HAP-1 (cell line): ENCODE results near the gene WDR59.
"Not testable (repeated sequence)": the region's sequence is repeated elsewhere in the genome, so short reads cannot be mapped to it uniquely, and the experiment has no call there.

Experiments
- DNase-seq, 2 experiments: peaks; one replicate each; pipeline ENCODE4 v3.0.0-alpha.2; 2016 to 2020; ENCODE audit warnings: low spot score in 2 of 2
- H3K27me3 ChIP-seq: fragments of 250-450 bp; sonication (Bioruptor Pico); 2 replicates; pipeline ENCODE4 v1.5.1; 2020; ENCODE audit warnings: low read depth, mild to moderate bottlenecking, moderate library complexity
- H3K36me3 ChIP-seq: fragments of 250-450 bp; sonication (Bioruptor Pico); replicated peaks from 2 replicates; pipeline ENCODE4 v1.5.1; 2020; ENCODE audit warnings: mild to moderate bottlenecking
- H3K4me1 ChIP-seq: fragments of 250-450 bp; sonication (Bioruptor Pico); 2 replicates; pipeline ENCODE4 v1.5.1; 2020; ENCODE audit warnings: mild to moderate bottlenecking
- H3K4me3 ChIP-seq: fragments of 250-450 bp; sonication (Bioruptor Pico); 2 replicates; pipeline ENCODE4 v1.5.1; 2020; ENCODE audit warnings: mild to moderate bottlenecking, moderate library complexity
- H3K9me3 ChIP-seq: fragments of 250-450 bp; sonication (Bioruptor Pico); 2 replicates; pipeline ENCODE4 v1.5.1; 2020; ENCODE audit warnings: mild to moderate bottlenecking, moderate library complexity
- in situ Hi-C: fragments of 300-500 bp; cut with MboI; formaldehyde crosslinking; loops from 3 replicates; pipeline ENCODE4 v1.14.3; 2020; ENCODE audit warnings: low sequenced_read_pairs, inconsistent platforms, mixed read lengths

The WDR59 gene

DNA sequence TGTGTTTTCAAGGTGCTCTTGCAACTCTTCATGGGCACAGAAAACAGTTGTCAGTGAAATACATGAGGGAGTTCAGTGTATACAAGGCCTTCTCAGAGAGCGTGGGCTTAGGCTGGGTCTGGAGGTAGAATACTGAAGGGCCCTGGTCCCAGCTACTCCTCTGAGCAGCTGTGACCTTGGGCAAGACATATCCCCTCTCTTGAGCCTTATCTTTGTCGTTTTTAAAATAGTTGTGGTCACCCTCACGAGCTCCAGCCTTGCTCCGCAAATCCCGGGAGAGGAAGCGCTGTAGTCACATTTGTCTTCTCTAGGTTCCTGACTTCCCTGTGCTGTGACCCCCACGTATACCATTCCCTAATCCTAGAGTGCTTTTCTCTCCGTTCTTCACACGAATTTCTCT, 17.6 kb upstream of the WDR59 start:
- Histone ChIP-seq H3K4me1 (peaks cover 18% of the 10 kb centered on the region), H3K4me3 (no peak overlapping the region), H3K36me3 (no peaks in the 10 kb centered on the region), H3K27me3 (no peaks in the 10 kb centered on the region), H3K9me3 (no peaks in the 10 kb centered on the region)
- no peak for DNase-seq
- in situ Hi-C loops = loop anchor here (5.0 kb wide), 1 partner anchor 100 kb away; no protein-coding TSS in a partner anchor

DNA sequence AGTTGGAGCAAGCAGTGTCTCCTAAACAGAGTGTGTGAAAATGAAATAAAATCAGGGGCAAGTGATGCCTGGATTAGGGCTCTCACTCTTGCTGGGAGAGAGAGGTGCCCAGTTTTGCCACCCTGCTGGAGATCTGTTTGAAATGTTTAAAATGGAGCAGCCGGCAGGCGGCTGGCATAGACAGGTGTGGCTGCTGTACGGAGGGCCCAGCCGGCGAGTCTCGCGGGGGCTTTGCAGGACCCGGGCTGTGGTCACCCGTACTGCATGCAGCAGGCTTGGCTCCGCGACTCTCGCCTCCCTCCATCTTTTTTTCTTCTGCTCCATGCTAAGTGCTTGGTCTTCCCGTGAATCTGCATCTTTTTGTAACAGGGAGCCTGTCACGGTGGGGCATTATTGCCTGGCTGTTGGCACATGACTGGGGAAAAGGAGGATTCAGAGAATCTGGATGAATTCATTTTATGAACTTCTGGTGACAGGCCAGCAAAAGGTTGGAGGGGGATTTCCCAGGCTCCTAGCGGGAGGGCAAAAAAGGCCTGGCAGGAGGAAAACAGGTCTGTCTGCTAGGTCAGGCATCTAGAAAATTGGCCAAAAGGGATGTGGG, 15.7 kb upstream of the WDR59 start:
- in situ Hi-C loops = loop anchor here (5.0 kb wide), 1 partner anchor 102 kb away; no protein-coding TSS in a partner anchor
- peaks cover 17% of the 10 kb centered on the region for H3K4me1 ChIP-seq
- peak overlapping the region; percentile 62 for H3K4me3 ChIP-seq
- DNase-seq = peak in 1 of 2 experiments; percentile 51
- H3K36me3 ChIP-seq = no peaks in the 10 kb centered on the region
- no peaks in the 10 kb centered on the region for H3K9me3 ChIP-seq
- H3K27me3 ChIP-seq = no peaks in the 10 kb centered on the region

DNA sequence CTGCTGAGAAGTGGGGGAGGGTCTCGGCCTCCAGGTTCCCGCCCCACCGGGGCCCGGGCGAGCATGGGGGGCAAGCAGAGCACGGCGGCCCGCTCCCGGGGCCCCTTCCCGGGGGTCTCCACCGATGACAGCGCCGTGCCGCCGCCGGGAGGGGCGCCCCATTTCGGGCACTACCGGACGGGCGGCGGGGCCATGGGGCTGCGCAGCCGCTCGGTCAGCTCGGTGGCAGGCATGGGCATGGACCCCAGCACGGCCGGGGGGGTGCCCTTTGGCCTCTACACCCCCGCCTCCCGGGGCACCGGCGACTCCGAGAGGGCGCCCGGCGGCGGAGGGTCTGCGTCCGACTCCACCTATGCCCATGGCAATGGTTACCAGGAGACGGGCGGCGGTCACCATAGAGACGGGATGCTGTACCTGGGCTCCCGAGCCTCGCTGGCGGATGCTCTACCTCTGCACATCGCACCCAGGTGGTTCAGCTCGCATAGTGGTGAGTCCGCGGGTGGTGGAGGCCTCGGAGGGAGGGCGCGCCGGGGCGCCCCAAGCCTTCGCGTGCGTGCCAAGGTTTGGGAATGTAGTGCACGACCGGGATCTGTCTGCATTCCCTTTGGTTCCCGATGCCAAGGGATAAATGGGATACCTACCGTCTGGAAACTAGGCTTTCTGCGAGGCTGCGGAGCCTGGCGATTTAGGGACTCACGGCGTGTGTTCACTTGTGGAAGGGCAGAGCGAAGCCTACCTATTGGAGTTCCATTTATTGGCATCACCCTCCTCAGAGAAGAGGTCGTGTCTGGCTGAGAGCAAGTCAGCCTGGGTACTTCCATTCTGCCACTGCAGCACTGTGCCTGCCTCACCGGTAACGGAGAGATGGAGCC, 14.9 kb upstream of the WDR59 start:
- H3K4me3 ChIP-seq = peak overlapping the region; percentile 62
- in situ Hi-C loops = loop anchor here (5.0 kb wide), 1 partner anchor 102 kb away; no protein-coding TSS in a partner anchor
- peak in 1 of 2 experiments; percentile 54 for DNase-seq
- no peaks in the 10 kb centered on the region for H3K9me3 ChIP-seq
- H3K4me1 ChIP-seq = peaks cover 11% of the 10 kb centered on the region
- H3K36me3 ChIP-seq = no peaks in the 10 kb centered on the region
- H3K27me3 ChIP-seq = no peaks in the 10 kb centered on the region

DNA sequence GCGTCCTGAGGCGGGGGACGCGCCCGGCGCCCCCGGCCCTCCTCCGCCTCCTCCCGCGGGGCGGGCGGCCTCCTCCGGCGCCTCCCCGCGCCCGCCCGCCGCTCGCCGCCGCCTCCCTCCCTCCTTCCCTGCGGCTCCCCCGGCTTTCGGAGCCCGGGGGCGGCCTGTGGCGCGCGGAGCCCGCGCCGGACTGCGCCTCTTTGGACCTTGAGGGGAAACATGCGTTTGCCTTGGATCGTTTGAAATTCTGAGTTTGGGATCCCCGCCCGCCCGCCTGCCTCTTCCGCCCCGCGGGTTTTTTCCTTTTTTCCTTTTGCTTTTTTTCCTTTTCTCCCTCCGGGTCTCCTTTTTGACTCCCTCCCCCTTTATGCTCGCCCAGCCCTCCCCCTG, 14.3 kb upstream of the WDR59 start:
- peak overlapping the region; percentile 62 for H3K4me3 ChIP-seq
- peak in 1 of 2 experiments; percentile 36 for DNase-seq
- peaks cover 11% of the 10 kb centered on the region for H3K4me1 ChIP-seq
- in situ Hi-C loops = no loop called here
- H3K27me3 ChIP-seq = no peaks in the 10 kb centered on the region
- H3K9me3 ChIP-seq = no peaks in the 10 kb centered on the region
- no peaks in the 10 kb centered on the region for H3K36me3 ChIP-seq

DNA sequence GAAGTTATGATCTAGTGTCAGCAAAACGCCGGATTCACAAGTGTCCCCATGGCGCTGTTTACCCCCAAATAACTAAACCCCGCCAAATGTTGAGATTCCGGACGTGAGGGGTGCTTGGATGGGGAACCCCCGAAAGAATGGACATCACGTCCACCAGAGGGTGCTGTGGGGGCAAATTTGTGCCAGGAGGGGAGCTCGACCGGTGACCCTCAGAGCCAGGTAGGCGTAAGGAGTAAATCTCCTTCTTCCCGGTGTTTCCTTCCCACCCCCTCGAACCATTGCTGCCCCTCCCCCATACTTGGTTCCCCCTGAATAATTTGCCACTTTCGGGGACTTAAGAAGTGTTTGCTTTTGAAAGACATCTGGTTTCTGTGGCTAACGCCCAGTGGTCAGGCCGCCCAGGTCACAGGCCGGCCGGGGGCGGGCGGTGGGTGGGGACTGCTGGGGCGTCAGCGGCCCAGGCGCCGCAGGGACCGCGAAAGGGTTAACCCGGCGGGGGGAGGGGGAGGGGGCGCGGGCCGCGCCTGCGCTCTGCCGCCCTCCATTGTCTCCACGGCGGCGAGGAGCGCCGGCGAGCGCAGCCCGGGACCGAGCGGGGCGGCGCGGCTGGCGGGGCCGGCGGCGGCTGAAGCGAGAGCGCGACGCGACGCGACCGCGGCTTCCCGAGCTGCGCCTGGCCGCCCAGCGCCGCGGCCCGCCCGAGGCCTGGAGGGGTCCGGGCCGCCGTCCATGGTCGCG, 13.7 kb upstream of the WDR59 start, which contains the start of gene ZNRF1:
Gene ZNRF1 (plus strand): TSS at position 544 of the 738 bp plus-strand sequence. CDS start 648 bp downstream, outside the sequence.
- Histone ChIP-seq H3K4me3 (peak within 1 kb of the TSS; percentile 62), H3K9me3 (no peaks in the 10 kb centered on the region), H3K4me1 (peaks cover 11% of the 10 kb centered on the region), H3K36me3 (no peaks in the 10 kb centered on the region), H3K27me3 (no peaks in the 10 kb centered on the region)
- in situ Hi-C loops = no loop called here
- DNase-seq = peak; percentile 70 to 90

DNA sequence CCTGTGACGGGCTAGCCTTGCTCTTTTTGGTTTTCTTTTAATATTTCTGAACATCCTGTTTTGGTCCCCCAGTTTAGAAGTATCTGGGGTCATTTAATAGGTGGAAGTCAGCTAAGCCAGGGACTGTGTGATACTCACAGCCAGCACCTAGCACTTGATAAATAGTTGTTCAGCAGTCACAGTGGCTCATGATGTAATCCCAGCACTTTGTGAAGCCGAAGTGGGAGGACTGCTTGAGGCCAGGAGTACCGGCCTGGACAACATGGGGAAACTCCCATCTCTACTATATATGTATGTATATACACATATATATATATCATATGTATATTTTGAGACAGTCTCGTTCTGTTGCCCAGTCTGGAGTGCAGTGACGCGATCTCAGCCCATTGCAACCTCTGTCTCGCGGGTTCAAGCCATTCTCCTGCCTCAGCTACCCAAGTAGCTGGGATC, 12.1 kb upstream of the WDR59 start:
- H3K4me3 ChIP-seq = no peak overlapping the region
- H3K36me3 ChIP-seq = no peaks in the 10 kb centered on the region
- in situ Hi-C loops = no loop called here
- peaks cover 11% of the 10 kb centered on the region for H3K4me1 ChIP-seq
- no peak for DNase-seq
- H3K27me3 ChIP-seq = no peaks in the 10 kb centered on the region
- H3K9me3 ChIP-seq = no peaks in the 10 kb centered on the region

DNA sequence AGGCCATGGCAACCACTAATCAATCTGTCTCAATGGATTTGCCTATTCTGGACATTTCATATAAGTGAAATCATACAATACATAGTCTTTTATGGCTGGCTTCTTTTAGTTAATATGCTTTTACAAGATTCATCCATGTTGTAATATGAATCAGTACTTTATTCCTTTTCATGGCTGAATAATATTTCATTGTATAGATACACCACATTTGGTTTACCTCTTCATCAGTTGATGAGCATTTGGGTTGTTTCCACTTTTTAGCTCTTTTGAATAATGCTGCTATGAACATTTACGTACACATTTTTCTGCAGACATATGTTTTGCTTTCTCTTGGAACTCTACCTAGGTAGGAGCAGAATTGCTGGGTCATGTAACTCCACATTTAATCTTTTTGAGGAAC, 11.1 kb upstream of the WDR59 start:
- in situ Hi-C loops = no loop called here
- Histone ChIP-seq H3K4me1 (peaks cover 5% of the 10 kb centered on the region), H3K36me3 (no peaks in the 10 kb centered on the region), H3K4me3 (no peak overlapping the region), H3K9me3 (no peaks in the 10 kb centered on the region), H3K27me3 (no peaks in the 10 kb centered on the region)
- DNase-seq = no peak

DNA sequence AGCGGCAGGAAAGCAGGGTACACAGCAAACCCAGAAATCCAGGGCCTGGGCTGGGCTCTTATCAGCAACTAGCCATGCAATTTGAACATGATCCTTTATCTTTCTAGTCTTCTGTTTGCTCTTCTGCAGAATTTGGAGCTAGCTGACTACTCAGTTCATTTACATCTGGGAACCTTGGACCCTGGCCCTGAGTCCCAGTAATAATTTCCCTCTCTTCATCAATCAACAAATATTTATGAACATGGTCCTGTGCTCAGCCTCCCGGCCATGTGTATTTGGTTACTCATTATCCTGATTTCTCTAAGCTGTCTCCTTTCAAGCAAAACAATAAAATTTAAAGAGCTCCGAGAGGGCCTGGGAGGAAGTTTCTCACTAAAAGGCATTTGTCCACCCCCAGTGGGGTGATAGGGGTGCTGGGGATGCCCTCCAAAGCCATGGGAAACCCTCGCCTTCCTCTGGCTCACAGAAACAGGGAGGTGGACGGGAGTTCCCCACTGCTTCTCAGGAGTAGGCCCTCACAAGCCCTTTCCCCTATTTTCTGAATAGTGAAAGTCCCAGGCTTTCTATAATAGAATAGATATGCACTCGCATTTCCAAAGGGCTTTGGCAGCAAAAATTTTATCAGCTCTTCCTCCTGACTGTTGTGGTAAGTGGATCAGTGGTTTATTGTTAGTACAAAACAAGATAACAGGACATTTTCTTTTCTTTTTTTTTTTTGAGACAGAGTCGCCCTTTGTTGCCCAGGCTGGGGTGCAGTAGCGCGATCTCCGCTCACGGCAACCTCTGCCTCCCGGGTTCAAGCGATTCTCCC, 6.9 kb upstream of the WDR59 start:
- Histone ChIP-seq H3K4me1 (no peaks in the 10 kb centered on the region), H3K9me3 (no peaks in the 10 kb centered on the region), H3K27me3 (no peaks in the 10 kb centered on the region), H3K36me3 (no peaks in the 10 kb centered on the region), H3K4me3 (no peak overlapping the region)
- in situ Hi-C loops = no loop called here
- DNase-seq = no peak

DNA sequence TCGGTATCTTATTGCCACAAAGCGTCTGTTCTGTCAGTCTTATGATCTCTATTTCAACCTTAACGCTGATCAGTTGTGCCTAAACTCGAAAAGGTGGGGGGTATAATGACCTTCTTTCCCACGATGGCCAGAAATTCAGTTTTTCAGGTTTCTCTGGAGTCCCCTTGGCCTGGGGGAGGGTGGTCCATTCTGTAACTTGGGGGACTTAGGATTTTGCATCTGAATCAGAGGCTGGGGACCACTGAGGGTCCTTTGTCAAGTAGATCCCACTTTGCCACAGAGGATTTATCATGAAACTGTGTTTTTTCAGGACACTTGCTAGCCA, 6.3 kb upstream of the WDR59 start:
- Histone ChIP-seq H3K36me3 (no peaks in the 10 kb centered on the region), H3K4me1 (no peaks in the 10 kb centered on the region)
- in situ Hi-C loops = no loop called here

DNA sequence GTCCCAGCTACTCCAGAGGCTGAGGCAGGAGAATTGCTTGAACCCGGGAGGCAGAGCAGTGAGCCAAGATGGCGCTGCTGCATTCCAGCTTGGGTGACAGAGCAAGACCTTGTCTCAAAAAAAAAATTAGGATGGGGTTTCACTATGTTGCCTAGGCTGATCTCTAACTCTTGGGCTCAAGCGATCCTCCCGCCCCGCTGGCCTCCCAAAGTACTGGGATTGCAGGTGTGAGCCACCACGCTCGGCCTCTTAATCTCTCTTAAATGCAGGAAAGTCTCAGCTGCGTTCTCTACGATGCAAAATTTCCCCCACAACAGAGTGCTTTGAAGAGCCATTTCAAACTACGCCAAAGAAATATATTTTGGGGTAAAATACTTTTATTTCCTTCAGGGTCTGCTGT, 5.9 kb upstream of the WDR59 start:
- H3K36me3 ChIP-seq = no peaks in the 10 kb centered on the region
- H3K4me3 ChIP-seq = no peak overlapping the region
- no peaks in the 10 kb centered on the region for H3K27me3 ChIP-seq
- no peaks in the 10 kb centered on the region for H3K9me3 ChIP-seq
- in situ Hi-C loops = no loop called here
- no peak for DNase-seq
- H3K4me1 ChIP-seq = no peaks in the 10 kb centered on the region

More for the DNA sequence above, 6.3 kb upstream of the WDR59 start:
- DNase-seq = no peak
- Histone ChIP-seq H3K27me3 (no peaks in the 10 kb centered on the region), H3K9me3 (no peaks in the 10 kb centered on the region), H3K4me3 (no peak overlapping the region)

DNA sequence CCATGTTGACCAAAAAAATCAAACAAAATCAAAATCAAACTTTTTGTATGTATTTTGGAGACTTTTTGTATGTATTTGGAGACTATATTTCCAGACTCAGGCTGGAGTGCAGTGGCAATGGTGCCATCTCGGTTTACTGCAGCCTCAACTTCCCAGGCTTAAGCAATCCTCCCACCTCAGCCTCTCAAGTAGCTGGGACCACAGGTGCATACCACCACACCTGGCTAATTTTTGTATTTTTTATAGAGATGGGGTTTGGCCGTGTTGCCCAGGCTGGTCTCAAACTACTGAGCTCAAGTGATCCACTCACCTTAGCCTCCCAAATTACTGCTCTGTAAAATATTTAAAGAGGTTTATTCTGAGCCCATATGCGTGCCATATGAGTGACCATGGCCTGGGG, 4.9 kb upstream of the WDR59 start:
- H3K36me3 ChIP-seq, H3K27me3 ChIP-seq, in situ Hi-C loops, H3K4me1 ChIP-seq, DNase-seq, H3K4me3 ChIP-seq, H3K9me3 ChIP-seq: not testable (repeated sequence)

DNA sequence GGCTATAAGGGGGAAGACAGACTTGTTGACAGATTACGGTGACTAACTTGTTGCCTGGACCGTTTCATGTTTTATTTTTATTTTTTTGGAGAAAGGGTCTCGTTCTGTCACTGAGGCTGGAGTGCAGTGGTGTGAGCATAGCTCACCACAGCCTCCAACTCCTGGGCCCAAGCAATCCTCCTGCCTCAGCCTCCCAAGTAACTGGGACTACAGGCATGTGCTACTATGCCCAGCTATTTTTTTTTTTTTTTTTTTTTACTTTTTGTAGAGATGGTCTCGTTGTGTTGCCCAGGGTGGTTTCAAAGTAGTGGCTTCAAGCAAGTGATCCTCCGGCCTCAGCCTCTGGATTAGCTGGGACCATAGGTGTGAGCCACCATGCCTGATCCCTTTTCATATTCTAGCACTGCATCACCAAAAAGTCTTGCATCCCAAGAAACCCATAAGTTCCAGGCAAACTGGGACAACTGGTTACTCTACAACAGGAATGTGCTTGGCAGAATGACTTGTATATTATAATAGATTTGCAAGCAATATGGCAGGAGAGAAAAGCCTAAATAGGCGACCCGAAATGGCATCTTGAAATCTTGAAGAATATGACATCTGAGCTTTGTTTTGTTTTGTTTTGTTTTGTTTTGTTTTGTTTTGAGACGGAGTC, 2.2 kb upstream of the WDR59 start:
- in situ Hi-C loops = no loop called here
- Histone ChIP-seq H3K9me3 (no peaks in the 10 kb centered on the region), H3K4me3 (no peak overlapping the region), H3K36me3 (no peaks in the 10 kb centered on the region), H3K4me1 (no peaks in the 10 kb centered on the region; the same call in none of the 2 replicates), H3K27me3 (no peaks in the 10 kb centered on the region)
- DNase-seq = no peak

DNA sequence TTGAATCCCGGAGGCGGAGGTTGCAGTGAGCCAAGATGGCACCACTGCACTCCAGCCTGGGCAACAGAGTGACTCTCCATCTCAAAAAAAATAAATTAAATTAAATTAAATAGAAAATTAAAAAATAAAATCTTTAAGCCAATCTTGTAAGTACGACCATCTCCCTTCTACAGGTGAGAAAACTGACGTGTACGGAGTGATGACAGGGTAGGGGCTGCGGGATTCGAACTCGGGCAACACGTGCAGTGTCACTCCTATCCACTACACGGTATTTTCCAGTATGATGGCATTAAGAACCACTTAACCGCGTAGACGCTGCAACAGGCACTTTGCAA, 762 bp downstream of the WDR59 start:
- in situ Hi-C loops = no loop called here
- H3K36me3 ChIP-seq = no peaks in the 10 kb centered on the region
- DNase-seq = no peak

More for the DNA sequence above, 762 bp downstream of the WDR59 start:
- H3K4me1 ChIP-seq = no peaks in the 10 kb centered on the region; the same call in none of the 2 replicates
- H3K4me3 ChIP-seq = peak overlapping the region; percentile 93
- no peaks in the 10 kb centered on the region for H3K27me3 ChIP-seq
- H3K9me3 ChIP-seq = no peaks in the 10 kb centered on the region
